Measurements from ENCODE around the gene DOCK4.

DNA sequence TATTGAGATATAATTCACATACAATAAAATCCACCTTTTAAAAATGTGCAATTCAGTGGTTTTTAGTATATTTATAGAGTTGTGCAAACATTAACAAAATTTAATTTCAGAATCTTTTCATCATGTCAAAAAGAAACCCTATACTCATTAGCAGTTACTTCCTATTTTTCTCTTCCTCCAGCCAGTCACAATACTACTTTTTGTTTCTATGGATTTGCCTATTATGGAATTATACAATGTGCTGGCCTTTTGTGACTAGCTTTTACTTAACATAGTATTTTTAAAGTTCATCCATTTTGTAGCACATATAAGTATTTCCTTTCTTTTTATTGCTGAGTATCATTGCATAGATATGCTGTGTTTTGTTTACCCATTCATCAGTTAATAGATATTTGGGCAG lies 444.0 kb downstream of the DOCK4 start:
- TF ChIP-seq SP1 (IDR thresholded peaks at IDR 0.05) (no peak), NFRKB (IDR thresholded peaks at IDR 0.05) (no peak), BHLHE40 (IDR thresholded peaks at IDR 0.05; ENCODE audit: borderline replicate concordance) (no peak), HDGF (IDR thresholded peaks at IDR 0.05; ENCODE audit: borderline replicate concordance) (no peak), ELF4 (IDR thresholded peaks at IDR 0.05) (no peak), FOXM1 (IDR thresholded peaks at IDR 0.05; ENCODE audit: borderline replicate concordance) (no peak), TARDBP (IDR thresholded peaks at IDR 0.05) (no peak), ARNT (IDR thresholded peaks at IDR 0.05) (no peak), FOXK2 (IDR thresholded peaks at IDR 0.05) (no peak), SUZ12 (IDR thresholded peaks at IDR 0.05) (no peak)
- TF ChIP-seq, protein P1, sequence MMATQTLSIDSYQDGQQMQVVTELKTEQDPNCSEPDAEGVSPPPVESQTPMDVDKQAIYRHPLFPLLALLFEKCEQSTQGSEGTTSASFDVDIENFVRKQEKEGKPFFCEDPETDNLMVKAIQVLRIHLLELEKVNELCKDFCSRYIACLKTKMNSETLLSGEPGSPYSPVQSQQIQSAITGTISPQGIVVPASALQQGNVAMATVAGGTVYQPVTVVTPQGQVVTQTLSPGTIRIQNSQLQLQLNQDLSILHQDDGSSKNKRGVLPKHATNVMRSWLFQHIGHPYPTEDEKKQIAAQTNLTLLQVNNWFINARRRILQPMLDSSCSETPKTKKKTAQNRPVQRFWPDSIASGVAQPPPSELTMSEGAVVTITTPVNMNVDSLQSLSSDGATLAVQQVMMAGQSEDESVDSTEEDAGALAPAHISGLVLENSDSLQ (IDR thresholded peaks at IDR 0.05): no peak
